ENCODE measurements around the gene SCT. TPM values are rescaled to one million over a fixed set of nuclear protein-coding genes. Genes with fewer than 3 reads are reported as not detected.
"Not testable (repeated sequence)": the region's sequence is repeated elsewhere in the genome, so short reads cannot be mapped to it uniquely, and the experiment has no call there.

Gene SCT
- total RNA-seq, 2 experiments from 2014 or later = not detected

DNA sequence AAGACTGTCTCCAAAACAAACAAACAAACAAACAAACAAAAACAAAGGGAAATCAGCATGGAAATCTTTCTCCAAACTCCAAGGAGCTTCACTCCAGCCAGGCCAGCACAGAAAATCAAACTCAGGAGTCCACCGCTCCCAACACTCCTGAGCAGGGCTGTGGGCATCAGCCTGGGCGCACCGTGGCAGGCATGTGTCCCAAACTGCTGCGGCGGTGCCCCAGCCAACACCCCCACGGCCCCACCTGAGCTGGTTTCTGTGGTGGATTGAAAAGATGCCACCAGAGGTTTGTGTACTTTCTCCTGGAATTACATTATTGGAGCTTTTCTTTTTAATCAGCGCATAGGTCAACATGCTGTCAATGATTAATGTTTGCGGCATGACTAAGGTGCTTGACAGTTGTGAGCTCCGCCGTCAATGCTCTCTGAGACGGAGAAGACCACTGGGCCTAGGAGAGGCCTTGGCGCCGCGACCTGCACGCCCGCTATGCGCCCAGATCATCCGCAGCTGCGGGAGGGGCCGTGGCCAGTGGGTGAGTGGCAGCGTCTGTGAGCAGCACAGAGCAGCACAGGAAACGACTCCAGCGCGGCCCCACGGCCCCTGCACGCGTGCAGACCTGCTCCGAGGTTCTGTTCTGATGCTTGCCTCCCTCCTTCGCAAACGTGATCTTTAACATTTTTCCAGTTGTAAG is 28.2 kb upstream of the SCT start:
- TF ChIP-seq, protein P1, sequence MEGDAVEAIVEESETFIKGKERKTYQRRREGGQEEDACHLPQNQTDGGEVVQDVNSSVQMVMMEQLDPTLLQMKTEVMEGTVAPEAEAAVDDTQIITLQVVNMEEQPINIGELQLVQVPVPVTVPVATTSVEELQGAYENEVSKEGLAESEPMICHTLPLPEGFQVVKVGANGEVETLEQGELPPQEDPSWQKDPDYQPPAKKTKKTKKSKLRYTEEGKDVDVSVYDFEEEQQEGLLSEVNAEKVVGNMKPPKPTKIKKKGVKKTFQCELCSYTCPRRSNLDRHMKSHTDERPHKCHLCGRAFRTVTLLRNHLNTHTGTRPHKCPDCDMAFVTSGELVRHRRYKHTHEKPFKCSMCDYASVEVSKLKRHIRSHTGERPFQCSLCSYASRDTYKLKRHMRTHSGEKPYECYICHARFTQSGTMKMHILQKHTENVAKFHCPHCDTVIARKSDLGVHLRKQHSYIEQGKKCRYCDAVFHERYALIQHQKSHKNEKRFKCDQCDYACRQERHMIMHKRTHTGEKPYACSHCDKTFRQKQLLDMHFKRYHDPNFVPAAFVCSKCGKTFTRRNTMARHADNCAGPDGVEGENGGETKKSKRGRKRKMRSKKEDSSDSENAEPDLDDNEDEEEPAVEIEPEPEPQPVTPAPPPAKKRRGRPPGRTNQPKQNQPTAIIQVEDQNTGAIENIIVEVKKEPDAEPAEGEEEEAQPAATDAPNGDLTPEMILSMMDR (IDR thresholded peaks at IDR 0.05) = no peak
- ATAC-seq (ENCODE audit: poor library complexity) = no peak
- Histone ChIP-seq H3K9me3 (ENCODE audit: control insufficient read depth in 1 of 2, insufficient read depth in 1 of 2, low read length in 2 of 2) (no peaks in the 10 kb centered on the region), H3K27me3 (ENCODE audit: control insufficient read depth in 1 of 2, insufficient read depth in 2 of 2, low read length in 2 of 2) (no peaks in the 10 kb centered on the region), H3K4me1 (ENCODE audit: insufficient read depth, low read length) (no peaks in the 10 kb centered on the region), H3K27ac (ENCODE audit: low read depth in 1 of 2, low read length in 2 of 2) (no peak overlapping the region), H3K36me3 (ENCODE audit: insufficient read depth, low read length) (peaks cover 38% of the 10 kb centered on the region), H3K4me3 (ENCODE audit: low read length) (no peak overlapping the region)
- Mint-ChIP-seq H3K4me3 (no peak overlapping the region), H3K4me1 (ENCODE audit: low read depth) (no peaks in the 10 kb centered on the region), H3K27ac (no peak overlapping the region), H3K36me3 (ENCODE audit: low read depth) (peaks cover 33% of the 10 kb centered on the region), H3K9me3 (no peaks in the 10 kb centered on the region), H3K27me3 (no peaks in the 10 kb centered on the region)
- no peak for DNase-seq
- POLR2A ChIA-PET = no interaction called here
- CTCF ChIA-PET = no interaction called here
- intact Hi-C loops (cut with DNase I, micrococcal nuclease) = no loop called here

DNA sequence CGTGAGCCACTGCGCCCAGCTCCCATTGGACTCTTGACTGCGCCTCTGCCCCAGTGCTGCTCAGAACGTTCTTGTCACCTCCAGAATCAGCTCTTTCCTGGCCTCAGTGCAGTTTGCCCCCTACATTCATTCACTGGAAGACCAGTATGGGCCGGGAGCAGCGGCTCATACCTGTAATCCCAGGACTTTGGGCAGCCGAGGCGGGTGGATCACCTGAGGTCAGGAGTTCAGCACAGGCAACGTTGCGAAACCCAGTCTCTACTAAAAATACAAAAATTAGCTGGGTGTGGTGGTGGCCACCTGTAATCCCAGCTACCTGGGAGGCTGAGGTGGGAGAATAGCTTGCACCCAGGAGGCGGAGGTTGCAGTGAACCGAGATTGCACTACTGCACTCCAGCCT is 27.5 kb upstream of the SCT start:
- H3K4me3 Mint-ChIP-seq; H3K27me3 ChIP-seq (ENCODE audit: control insufficient read depth in 1 of 2, insufficient read depth in 2 of 2, low read length in 2 of 2); CTCF ChIA-PET; H3K27ac Mint-ChIP-seq; H3K27ac ChIP-seq (ENCODE audit: low read depth in 1 of 2, low read length in 2 of 2); ATAC-seq (ENCODE audit: poor library complexity); H3K4me1 Mint-ChIP-seq (ENCODE audit: low read depth); H3K9me3 Mint-ChIP-seq; H3K4me1 ChIP-seq (ENCODE audit: insufficient read depth, low read length); POLR2A ChIA-PET; intact Hi-C loops (cut with DNase I, micrococcal nuclease); H3K9me3 ChIP-seq (ENCODE audit: control insufficient read depth in 1 of 2, insufficient read depth in 1 of 2, low read length in 2 of 2); H3K4me3 ChIP-seq (ENCODE audit: low read length); DNase-seq; H3K27me3 Mint-ChIP-seq: not testable (repeated sequence)
- peaks cover 31% of the 10 kb centered on the region for H3K36me3 Mint-ChIP-seq (ENCODE audit: low read depth)
- H3K36me3 ChIP-seq (ENCODE audit: insufficient read depth, low read length) = peaks cover 36% of the 10 kb centered on the region

DNA sequence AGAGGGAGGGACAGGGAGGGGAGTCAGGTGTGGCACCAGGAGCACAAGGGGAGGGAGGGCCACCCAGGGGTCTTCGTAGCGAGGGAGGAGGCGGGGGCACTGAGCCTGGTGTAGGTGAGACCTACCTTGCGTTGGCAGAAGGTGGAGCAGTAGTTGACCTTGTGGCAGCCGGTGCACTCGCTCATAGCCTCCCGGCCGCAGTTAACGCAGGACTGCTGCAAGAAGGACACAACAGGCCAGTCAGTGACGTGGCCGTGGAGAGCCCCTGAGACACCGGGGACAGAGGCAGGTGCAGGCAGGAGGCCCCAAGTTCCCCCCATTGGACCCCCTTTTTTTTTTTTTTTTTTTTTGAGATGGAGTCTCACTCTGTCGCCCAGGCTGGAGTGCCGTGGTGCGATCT is 26.9 kb upstream of the SCT start:
- intact Hi-C loops (cut with DNase I, micrococcal nuclease) = no loop called here
- H3K27me3 ChIP-seq (ENCODE audit: control insufficient read depth in 1 of 2, insufficient read depth in 2 of 2, low read length in 2 of 2) = no peaks in the 10 kb centered on the region
- ATAC-seq (ENCODE audit: poor library complexity) = no peak
- no peak overlapping the region for H3K4me3 ChIP-seq (ENCODE audit: low read length)
- CTCF ChIA-PET = no interaction called here
- H3K9me3 ChIP-seq (ENCODE audit: control insufficient read depth in 1 of 2, insufficient read depth in 1 of 2, low read length in 2 of 2) = no peaks in the 10 kb centered on the region
- no peak overlapping the region for H3K27ac ChIP-seq (ENCODE audit: low read depth in 1 of 2, low read length in 2 of 2)
- Mint-ChIP-seq H3K27ac (no peak overlapping the region), H3K27me3 (no peaks in the 10 kb centered on the region), H3K36me3 (ENCODE audit: low read depth) (peaks cover 28% of the 10 kb centered on the region), H3K4me1 (ENCODE audit: low read depth) (no peaks in the 10 kb centered on the region), H3K4me3 (no peak overlapping the region), H3K9me3 (no peaks in the 10 kb centered on the region)
- no peak for DNase-seq
- POLR2A ChIA-PET = no interaction called here
- H3K4me1 ChIP-seq (ENCODE audit: insufficient read depth, low read length) = no peaks in the 10 kb centered on the region
- peaks cover 31% of the 10 kb centered on the region for H3K36me3 ChIP-seq (ENCODE audit: insufficient read depth, low read length)
- TF ChIP-seq, protein P1 (IDR thresholded peaks at IDR 0.05) = no peak

DNA sequence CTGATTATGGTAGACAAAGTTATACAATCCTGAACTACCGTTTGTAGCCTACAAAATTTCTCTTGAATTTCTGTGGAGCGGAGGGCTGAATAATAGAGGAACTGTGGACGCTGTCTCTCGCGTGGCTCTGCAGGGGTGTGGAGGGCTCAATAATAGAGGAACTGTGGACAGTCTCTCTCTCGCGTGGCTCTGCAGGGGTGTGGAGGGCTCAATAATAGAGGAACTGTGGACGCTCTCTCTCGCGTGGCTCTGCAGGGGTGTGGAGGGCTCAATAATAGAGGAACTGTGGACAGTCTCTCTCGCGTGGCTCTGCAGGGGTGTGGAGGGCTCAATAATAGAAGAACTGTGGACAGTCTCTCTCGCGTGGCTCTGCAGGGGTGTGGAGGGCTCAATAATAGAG is 26.2 kb upstream of the SCT start:
- H3K4me1 Mint-ChIP-seq (ENCODE audit: low read depth); ATAC-seq (ENCODE audit: poor library complexity); H3K9me3 Mint-ChIP-seq; H3K9me3 ChIP-seq (ENCODE audit: control insufficient read depth in 1 of 2, insufficient read depth in 1 of 2, low read length in 2 of 2); H3K27me3 Mint-ChIP-seq; H3K4me3 ChIP-seq (ENCODE audit: low read length); H3K27ac ChIP-seq (ENCODE audit: low read depth in 1 of 2, low read length in 2 of 2); CTCF ChIA-PET; H3K4me3 Mint-ChIP-seq; POLR2A ChIA-PET; DNase-seq; H3K27ac Mint-ChIP-seq; H3K4me1 ChIP-seq (ENCODE audit: insufficient read depth, low read length); H3K27me3 ChIP-seq (ENCODE audit: control insufficient read depth in 1 of 2, insufficient read depth in 2 of 2, low read length in 2 of 2); intact Hi-C loops (cut with DNase I, micrococcal nuclease): not testable (repeated sequence)
- H3K36me3 Mint-ChIP-seq (ENCODE audit: low read depth) = peaks cover 28% of the 10 kb centered on the region
- peaks cover 25% of the 10 kb centered on the region for H3K36me3 ChIP-seq (ENCODE audit: insufficient read depth, low read length)

Data from CD4-positive, alpha-beta T cell (primary cell).